HG02973 (cell line): ENCODE data around the gene ARSA.

Source experiments
- ATAC-seq: cut with Tn5 transposase; IDR thresholded peaks from one replicate; pipeline ENCODE4 v1.9.1; 2021; ENCODE audit warnings: moderate library complexity; ENCODE audit not compliant: unreplicated experiment

ARSA gene

GRCh38 chr22:50582493-50583293 is 45.3 kb downstream of the ARSA start, which contains the start of gene CHKB:
TSS of gene CHKB (minus strand) at chr22:50582849. CDS start at chr22:50582781, 68 bp downstream.
- ATAC-seq: peak; percentile 81

- no peak for ATAC-seq
Measured at GRCh38 chr22:50581950-50582492, 45.9 kb downstream of the ARSA start.

- ATAC-seq: no peak
Measured at GRCh38 chr22:50581031-50581949, 46.7 kb downstream of the ARSA start.

GRCh38 chr22:50579752-50580151 is 48.2 kb downstream of the ARSA start:
- ATAC-seq: no peak

DNA sequence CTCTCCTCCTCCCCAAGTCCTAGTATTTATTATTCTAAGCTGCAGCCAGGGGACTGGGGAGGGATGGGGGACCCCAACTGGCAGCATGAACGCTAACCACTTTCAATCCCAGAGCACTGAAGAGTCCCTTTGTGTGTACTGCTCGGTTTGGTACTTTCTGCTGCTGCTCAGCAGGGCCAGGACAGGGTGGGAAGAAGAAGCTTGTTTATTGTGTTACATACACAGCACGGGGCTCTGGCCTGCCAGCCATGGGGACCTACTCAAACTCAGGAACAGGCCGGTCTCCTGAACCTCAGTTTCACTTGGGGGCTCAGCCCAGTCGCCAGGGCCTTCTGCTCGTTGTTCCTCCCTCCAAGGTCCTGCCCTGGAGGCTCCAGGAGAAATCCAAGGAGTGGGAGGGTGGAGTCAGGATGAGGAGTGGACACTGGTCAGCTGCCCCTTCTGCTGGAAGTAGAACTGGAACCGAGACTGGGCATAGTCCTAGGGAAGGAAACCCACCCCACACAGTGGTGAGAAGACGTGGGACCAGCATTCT is 49.1 kb downstream of the ARSA start:
- no peak for ATAC-seq

- no peak for ATAC-seq
Measured at GRCh38 chr22:50577987-50578775, 49.8 kb downstream of the ARSA start, which contains the start of gene CPT1B. TSS of gene CPT1B (minus strand) at chr22:50578427. CDS start at chr22:50577915, 512 bp downstream.

GRCh38 chr22:50577697-50577986 is 50.3 kb downstream of the ARSA start:
- no peak for ATAC-seq

DNA sequence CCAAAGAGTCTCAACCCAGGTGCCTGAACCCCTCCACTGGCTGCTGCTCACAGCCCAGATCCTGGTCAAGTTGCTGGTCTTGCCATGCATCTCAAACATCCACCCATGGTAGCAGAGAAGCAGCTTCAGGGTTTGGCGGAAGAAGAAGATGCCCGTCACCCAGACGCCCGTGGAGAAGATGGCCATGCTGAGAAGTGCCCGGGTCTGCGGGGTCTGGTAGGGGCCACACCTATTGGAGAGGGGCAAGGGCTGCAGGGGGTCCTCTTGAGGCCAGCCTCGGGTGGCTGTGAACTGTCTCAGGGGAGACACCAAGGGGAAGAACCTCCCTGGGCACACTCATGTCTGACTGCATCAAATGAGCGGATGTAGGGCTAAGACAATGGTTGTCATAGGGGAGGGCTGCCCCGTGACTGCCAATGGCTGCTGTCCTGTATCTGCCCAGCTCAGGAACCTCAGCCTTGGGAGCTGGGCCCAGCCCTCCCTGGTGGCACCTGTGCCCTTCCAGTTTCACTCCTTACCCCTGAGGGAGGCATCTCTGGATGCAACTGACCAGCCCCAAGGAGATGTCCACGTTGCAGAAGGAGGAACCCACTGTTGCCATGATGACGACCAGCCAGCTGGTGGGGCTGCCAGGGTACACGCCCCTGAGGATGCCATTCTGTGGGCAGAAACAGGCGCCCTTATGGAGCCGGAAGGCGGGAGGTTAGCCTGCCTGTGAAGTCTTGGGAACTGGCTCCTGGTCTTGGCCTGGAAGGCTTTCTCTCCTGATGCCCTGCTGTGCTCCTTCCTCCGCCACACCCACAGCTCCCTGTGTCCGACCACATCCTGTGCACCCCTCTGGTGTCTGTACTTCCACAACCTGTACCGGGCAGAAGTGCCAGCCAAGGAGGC is 50.9 kb downstream of the ARSA start:
- no peak for ATAC-seq

GRCh38 chr22:50576070-50576469 is 51.9 kb downstream of the ARSA start:
- no peak for ATAC-seq

GRCh38 chr22:50575426-50575941 is 52.5 kb downstream of the ARSA start:
- ATAC-seq: no peak
